Neutrophil (primary cell): ENCODE data around the gene REPS2.

Experiments used
- H3K27ac ChIP-seq: fragments of 200-600 bp; sonication (generic); 2 replicates; pipeline ENCODE4 v1.5.1; 2016; ENCODE audit warnings: mild to moderate bottlenecking, moderate library complexity
- H3K27me3 ChIP-seq: fragments of 200-600 bp; sonication (generic); 2 replicates; pipeline ENCODE4 v1.6.0; 2016; ENCODE audit warnings: mild to moderate bottlenecking
- H3K36me3 ChIP-seq: fragments of 200-600 bp; sonication (generic); 2 replicates; pipeline ENCODE4 v1.5.1; 2017
- H3K4me1 ChIP-seq, 2 experiments: fragments of 200-600 bp in 1 of 2; sonication (generic) in 1 of 2; 1 replicate in 1 of 2; 2 replicates in 1 of 2; pipeline versions ENCODE4 v1.5.1 to v1.6.1; 2013 to 2016; ENCODE audit warnings: low read depth in 1 of 2, low read length in 1 of 2, mild to moderate bottlenecking in 1 of 2, moderate library complexity in 1 of 2; ENCODE audit not compliant: control insufficient read depth in 1 of 2, insufficient read depth in 1 of 2
- H3K4me3 ChIP-seq, 2 experiments: fragments of 200-600 bp in 1 of 2; sonication (generic) in 1 of 2; 1 replicate in 1 of 2; 2 replicates in 1 of 2; pipeline ENCODE4 v1.5.1; 2013 to 2016; ENCODE audit warnings: low read depth in 1 of 2, low read length in 1 of 2, mild to moderate bottlenecking in 1 of 2, moderate library complexity in 1 of 2
- H3K9me3 ChIP-seq: fragments of 200-600 bp; sonication (generic); 2 replicates; pipeline ENCODE4 v1.5.1; 2016
- TF ChIP-seq, protein P1 (sequence below): fragments of 200-600 bp; sonication (generic); IDR thresholded peaks from 2 replicates; pipeline ENCODE4 v1.5.1; 2016; ENCODE audit warnings: antibody characterized with exemption

REPS2 gene

GRCh38 chrX:17078031-17078720 lies 131.7 kb downstream of the REPS2 start:
- Histone ChIP-seq H3K36me3 (peaks cover 68% of the 10 kb centered on the region), H3K9me3 (no peaks in the 10 kb centered on the region), H3K4me3 (no peak overlapping the region), H3K27me3 (no peaks in the 10 kb centered on the region), H3K4me1 (no peaks in the 10 kb centered on the region), H3K27ac (no peak overlapping the region)
- TF ChIP-seq, protein P1, sequence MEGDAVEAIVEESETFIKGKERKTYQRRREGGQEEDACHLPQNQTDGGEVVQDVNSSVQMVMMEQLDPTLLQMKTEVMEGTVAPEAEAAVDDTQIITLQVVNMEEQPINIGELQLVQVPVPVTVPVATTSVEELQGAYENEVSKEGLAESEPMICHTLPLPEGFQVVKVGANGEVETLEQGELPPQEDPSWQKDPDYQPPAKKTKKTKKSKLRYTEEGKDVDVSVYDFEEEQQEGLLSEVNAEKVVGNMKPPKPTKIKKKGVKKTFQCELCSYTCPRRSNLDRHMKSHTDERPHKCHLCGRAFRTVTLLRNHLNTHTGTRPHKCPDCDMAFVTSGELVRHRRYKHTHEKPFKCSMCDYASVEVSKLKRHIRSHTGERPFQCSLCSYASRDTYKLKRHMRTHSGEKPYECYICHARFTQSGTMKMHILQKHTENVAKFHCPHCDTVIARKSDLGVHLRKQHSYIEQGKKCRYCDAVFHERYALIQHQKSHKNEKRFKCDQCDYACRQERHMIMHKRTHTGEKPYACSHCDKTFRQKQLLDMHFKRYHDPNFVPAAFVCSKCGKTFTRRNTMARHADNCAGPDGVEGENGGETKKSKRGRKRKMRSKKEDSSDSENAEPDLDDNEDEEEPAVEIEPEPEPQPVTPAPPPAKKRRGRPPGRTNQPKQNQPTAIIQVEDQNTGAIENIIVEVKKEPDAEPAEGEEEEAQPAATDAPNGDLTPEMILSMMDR, result no peak

GRCh38 chrX:17081511-17081910 lies 135.1 kb downstream of the REPS2 start:
- Histone ChIP-seq H3K36me3 (peaks cover 45% of the 10 kb centered on the region), H3K4me1 (no peaks in the 10 kb centered on the region), H3K4me3 (no peak overlapping the region), H3K27ac (no peak overlapping the region), H3K9me3 (no peaks in the 10 kb centered on the region), H3K27me3 (no peaks in the 10 kb centered on the region)
- TF ChIP-seq, protein P1, result no peak

GRCh38 chrX:17081968-17082367 lies 135.5 kb downstream of the REPS2 start:
- no peaks in the 10 kb centered on the region for H3K4me1 ChIP-seq
- peak overlapping the region; percentile 23 for H3K27ac ChIP-seq
- H3K4me3 ChIP-seq, result no peak overlapping the region
- TF ChIP-seq, protein P1, result no peak
- no peaks in the 10 kb centered on the region for H3K9me3 ChIP-seq
- H3K27me3 ChIP-seq, result no peaks in the 10 kb centered on the region
- peaks cover 42% of the 10 kb centered on the region for H3K36me3 ChIP-seq

GRCh38 chrX:17082831-17083230 lies 136.4 kb downstream of the REPS2 start:
- Histone ChIP-seq H3K4me1 (no peaks in the 10 kb centered on the region), H3K36me3 (peaks cover 34% of the 10 kb centered on the region), H3K4me3 (no peak overlapping the region), H3K9me3 (no peaks in the 10 kb centered on the region), H3K27ac (no peak overlapping the region), H3K27me3 (no peaks in the 10 kb centered on the region)
- TF ChIP-seq, protein P1, result no peak

- TF ChIP-seq, protein P1, result no peak
- peaks cover 10% of the 10 kb centered on the region for H3K36me3 ChIP-seq
Observed at GRCh38 chrX:17086317-17086716, 139.9 kb downstream of the REPS2 start.

More at GRCh38 chrX:17086317-17086716, 139.9 kb downstream of the REPS2 start:
- no peak overlapping the region for H3K4me3 ChIP-seq
- H3K4me1 ChIP-seq, result no peaks in the 10 kb centered on the region
- no peaks in the 10 kb centered on the region for H3K9me3 ChIP-seq
- H3K27me3 ChIP-seq, result no peaks in the 10 kb centered on the region
- no peak overlapping the region for H3K27ac ChIP-seq
